ENCODE results near the gene GLRX3. TPM values are rescaled to one million over a fixed set of nuclear protein-coding genes. Genes with fewer than 3 reads are reported as not detected.

The GLRX3 gene
- total and polyA plus RNA-seq, 2 donors (not counting 3 experiments of a cell fraction or from before 2014, with no cell fraction given), result 71.6 to 132 TPM

DNA sequence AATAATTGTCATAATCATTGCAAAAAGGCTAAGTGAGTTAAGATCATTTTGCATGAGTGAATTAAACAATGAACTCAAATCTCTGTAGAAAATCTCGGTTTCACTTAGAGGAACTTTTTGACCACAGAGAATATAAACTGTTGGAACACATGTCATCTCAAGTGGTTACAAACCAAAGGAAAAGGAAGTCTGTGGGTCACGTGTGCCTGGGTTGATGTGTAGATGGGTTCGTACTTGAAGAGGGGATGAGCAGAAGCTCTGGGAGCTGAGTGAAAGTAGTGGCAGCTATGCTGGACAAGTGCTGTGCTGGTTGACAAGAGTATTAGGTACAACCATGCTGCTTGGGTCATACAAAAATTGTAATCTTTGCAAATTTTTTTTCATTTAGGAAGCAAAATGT, 35.0 kb downstream of the GLRX3 start:
- no TSS peak for BruUV-seq (replicated peaks)
- Histone ChIP-seq H2AFZ (ENCODE audit: low read depth, low read length) (no peak overlapping the region), H3K4me1 (ENCODE audit: control insufficient read depth, extremely low read depth, insufficient read depth, low read length) (no peaks in the 10 kb centered on the region), H3K4me2 (ENCODE audit: insufficient read depth, low read length) (no peak overlapping the region), H3K9me3 (replicated peaks; ENCODE audit: control insufficient read depth, insufficient read depth, low read length) (no peaks in the 10 kb centered on the region), H3K27ac (ENCODE audit: insufficient read depth, low read depth, low read length) (no peak overlapping the region), H3K4me3 (replicated peaks in 1 of 3; ENCODE audit: insufficient read depth in 1 of 3, low read depth in 1 of 3, low read length in 3 of 3) (no peak overlapping the region), H3K27me3 (ENCODE audit: control insufficient read depth in 2 of 2, insufficient read depth in 2 of 2, low read length in 2 of 2) (no peaks in the 10 kb centered on the region), H3K79me2 (ENCODE audit: control insufficient read depth, insufficient read depth, low read length) (peaks cover 4% of the 10 kb centered on the region), H3K36me3 (ENCODE audit: control insufficient read depth in 2 of 2, extremely low read depth in 1 of 2, insufficient read depth in 2 of 2, low read length in 2 of 2) (peaks cover 4 to 10% of the 10 kb centered on the region in 2 experiments), H3K9ac (replicated peaks; ENCODE audit: extremely low read depth, insufficient read depth, low read length) (no peak overlapping the region), H4K20me1 (replicated peaks; ENCODE audit: control insufficient read depth, extremely low read depth, insufficient read depth, low read length) (no peaks in the 10 kb centered on the region), H3K9me1 (replicated peaks; ENCODE audit: control insufficient read depth, extremely low read depth, insufficient read depth, low read length) (no peaks in the 10 kb centered on the region)
- TF ChIP-seq FOS (IDR thresholded peaks at IDR 0.05; ENCODE audit: borderline replicate concordance, insufficient read depth, low read length), result no peak
- TF ChIP-seq EZH2 (IDR thresholded peaks at IDR 0.05; ENCODE audit: borderline replicate concordance, low read depth, low read length, severe bottlenecking), result no peak
- no peak for TF ChIP-seq POLR2AphosphoS5 (IDR thresholded peaks at IDR 0.05; ENCODE audit: insufficient read depth, low read depth, low read length)
- no peak for TF ChIP-seq JUN (IDR thresholded peaks at IDR 0.05; ENCODE audit: borderline replicate concordance, insufficient read depth, insufficient read length, low read depth)
- TF ChIP-seq MYC (IDR thresholded peaks at IDR 0.05; ENCODE audit: low read depth, low read length), result no peak
- TF ChIP-seq, protein P1, sequence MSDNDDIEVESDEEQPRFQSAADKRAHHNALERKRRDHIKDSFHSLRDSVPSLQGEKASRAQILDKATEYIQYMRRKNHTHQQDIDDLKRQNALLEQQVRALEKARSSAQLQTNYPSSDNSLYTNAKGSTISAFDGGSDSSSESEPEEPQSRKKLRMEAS (IDR thresholded peaks at IDR 0.05; ENCODE audit: insufficient read depth, insufficient read length), result no peak
- dilution Hi-C loops (cut with MboI; ENCODE audit: extremely low pct_ligation_motif_present, low sequenced_read_pairs), result no loop called here
- intact Hi-C loops (cut with micrococcal nuclease), result no loop called here
- ChIA-PET CTCF (no interaction called here), POLR2A (no interaction called here)
- FAIRE-seq (peak; percentile 28), DNase-seq (ENCODE audit: low read depth, low spot score) (no peak)

DNA sequence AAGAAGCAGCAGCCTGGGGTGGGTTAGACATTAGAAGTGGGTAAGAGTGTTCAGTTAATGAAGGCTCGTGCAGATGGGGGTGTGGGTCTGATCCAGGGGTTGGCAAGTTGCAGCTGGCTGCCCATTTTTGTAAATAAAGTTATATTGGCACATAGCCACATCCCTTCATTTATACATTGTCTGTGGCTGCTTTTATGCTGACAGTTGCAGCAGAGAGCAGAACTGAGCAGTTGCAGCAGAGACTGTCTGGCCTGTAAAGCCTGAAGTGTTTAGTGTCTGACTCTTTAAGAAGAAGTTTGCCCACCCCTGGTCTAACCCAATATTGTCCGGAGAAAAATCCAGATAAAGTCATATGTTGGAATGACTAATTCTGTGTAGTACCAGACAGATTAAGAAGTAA, 38.1 kb downstream of the GLRX3 start:
- Histone ChIP-seq H3K4me1 (ENCODE audit: control insufficient read depth, extremely low read depth, insufficient read depth, low read length) (no peaks in the 10 kb centered on the region), H3K27me3 (ENCODE audit: control insufficient read depth in 2 of 2, insufficient read depth in 2 of 2, low read length in 2 of 2) (no peaks in the 10 kb centered on the region), H3K9ac (replicated peaks; ENCODE audit: extremely low read depth, insufficient read depth, low read length) (no peak overlapping the region), H3K27ac (ENCODE audit: insufficient read depth, low read depth, low read length) (no peak overlapping the region), H3K9me1 (replicated peaks; ENCODE audit: control insufficient read depth, extremely low read depth, insufficient read depth, low read length) (no peaks in the 10 kb centered on the region), H3K4me3 (replicated peaks in 1 of 3; ENCODE audit: insufficient read depth in 1 of 3, low read depth in 1 of 3, low read length in 3 of 3) (no peak overlapping the region), H3K4me2 (ENCODE audit: insufficient read depth, low read length) (no peak overlapping the region), H2AFZ (ENCODE audit: low read depth, low read length) (no peak overlapping the region), H3K9me3 (replicated peaks; ENCODE audit: control insufficient read depth, insufficient read depth, low read length) (no peaks in the 10 kb centered on the region), H3K79me2 (ENCODE audit: control insufficient read depth, insufficient read depth, low read length) (no peaks in the 10 kb centered on the region), H3K36me3 (ENCODE audit: control insufficient read depth in 2 of 2, extremely low read depth in 1 of 2, insufficient read depth in 2 of 2, low read length in 2 of 2) (peaks cover 4 to 8% of the 10 kb centered on the region in 2 experiments), H4K20me1 (replicated peaks; ENCODE audit: control insufficient read depth, extremely low read depth, insufficient read depth, low read length) (no peaks in the 10 kb centered on the region)
- TF ChIP-seq, protein P1 (IDR thresholded peaks at IDR 0.05; ENCODE audit: insufficient read depth, insufficient read length), result no peak
- TF ChIP-seq MYC (IDR thresholded peaks at IDR 0.05; ENCODE audit: low read depth, low read length) (no peak), JUN (IDR thresholded peaks at IDR 0.05; ENCODE audit: borderline replicate concordance, insufficient read depth, insufficient read length, low read depth) (no peak), EZH2 (IDR thresholded peaks at IDR 0.05; ENCODE audit: borderline replicate concordance, low read depth, low read length, severe bottlenecking) (no peak)
- ChIA-PET POLR2A (no interaction called here), CTCF (interaction anchor here (0.8 to 1.0 kb wide), 2 partner anchors 16 to 65 kb away, joined by 3 read pairs; no protein-coding TSS in a partner anchor)
- BruUV-seq (replicated peaks), result no TSS peak
- intact Hi-C loops (cut with micrococcal nuclease) (no loop called here), dilution Hi-C loops (cut with MboI; ENCODE audit: extremely low pct_ligation_motif_present, low sequenced_read_pairs) (no loop called here)
- no peak for FAIRE-seq
- no peak for DNase-seq (ENCODE audit: low read depth, low spot score)

Data from endothelial cell of umbilical vein (primary cell).